Neural progenitor cell (in vitro differentiated cells): ENCODE measurements around the gene NDST1. TPM values are rescaled to one million over a fixed set of nuclear protein-coding genes. Genes with fewer than 3 reads are reported as not detected.

Source experiments
- DNase-seq: peaks from one replicate; pipeline ENCODE4 v3.0.0-alpha.2; 2016; ENCODE audit warnings: low spot score
- H2AFZ ChIP-seq: fragments of 200-600 bp; sonication (generic); replicated peaks from 2 replicates; pipeline ENCODE4 v1.6.1; 2016; ENCODE audit warnings: antibody characterized with exemption
- H3F3A ChIP-seq: fragments of 200-600 bp; sonication (generic); 2 replicates; pipeline ENCODE4 v1.6.1; 2016; ENCODE audit warnings: antibody characterized with exemption, low read depth
- H3K27ac ChIP-seq: fragments of 200-600 bp; sonication (generic); 2 replicates; pipeline ENCODE4 v1.5.1; 2016; ENCODE audit warnings: mild to moderate bottlenecking
- H3K27me3 ChIP-seq: fragments of 200-600 bp; sonication (generic); 2 replicates; pipeline ENCODE4 v1.6.1; 2016; ENCODE audit warnings: mild to moderate bottlenecking, moderate library complexity
- H3K36me3 ChIP-seq: fragments of 200-600 bp; sonication (generic); 2 replicates; pipeline ENCODE4 v1.5.1; 2016
- H3K4me1 ChIP-seq: fragments of 200-600 bp; sonication (generic); 2 replicates; pipeline ENCODE4 v1.6.1; 2016; ENCODE audit warnings: mixed run types
- H3K4me2 ChIP-seq: fragments of 200-600 bp; sonication (generic); 2 replicates; pipeline ENCODE4 v1.6.1; 2016
- H3K4me3 ChIP-seq: fragments of 200-600 bp; sonication (generic); 2 replicates; pipeline ENCODE4 v1.5.1; 2016
- H3K79me2 ChIP-seq: fragments of 200-600 bp; sonication (generic); 2 replicates; pipeline ENCODE4 v1.6.1; 2016; ENCODE audit warnings: low read depth
- H3K9ac ChIP-seq: fragments of 200-600 bp; sonication (generic); 2 replicates; pipeline ENCODE4 v1.6.1; 2016
- H3K9me3 ChIP-seq: fragments of 200-600 bp; sonication (generic); 2 replicates; pipeline ENCODE4 v1.5.1; 2016; ENCODE audit warnings: low read depth
- H4K20me1 ChIP-seq: fragments of 200-600 bp; sonication (generic); 2 replicates; pipeline ENCODE4 v1.6.1; 2016; ENCODE audit warnings: low read depth
- H3K27ac Mint-ChIP-seq: 3 replicates; pipeline ENCODE4 v1.8.0; 2021; ENCODE audit warnings: mixed read lengths
- H3K27me3 Mint-ChIP-seq: 2 replicates; pipeline ENCODE4 v1.8.0; 2022; ENCODE audit warnings: low read depth, mild to moderate bottlenecking, inconsistent platforms, moderate library complexity, mixed read lengths; ENCODE audit not compliant: insufficient read depth
- H3K36me3 Mint-ChIP-seq: 3 replicates; pipeline ENCODE4 v1.8.0; 2021; ENCODE audit warnings: mixed read lengths
- H3K4me1 Mint-ChIP-seq: 3 replicates; pipeline ENCODE4 v1.8.0; 2021; ENCODE audit warnings: mixed read lengths
- H3K4me3 Mint-ChIP-seq: 3 replicates; pipeline ENCODE4 v1.8.0; 2021; ENCODE audit warnings: mild to moderate bottlenecking, moderate library complexity, mixed read lengths
- H3K9me3 Mint-ChIP-seq: 3 replicates; pipeline ENCODE4 v1.8.0; 2020; ENCODE audit warnings: mixed read lengths
- CTCF ChIP-seq: fragments of 200-600 bp; sonication (generic); IDR thresholded peaks from 2 replicates; pipeline ENCODE4 v1.5.1; 2017; ENCODE audit warnings: antibody characterized with exemption, mild to moderate bottlenecking
- EZH2 ChIP-seq: fragments of 200-600 bp; sonication (generic); IDR thresholded peaks from 2 replicates; pipeline ENCODE4 v1.6.1; 2017; ENCODE audit warnings: antibody characterized with exemption, mild to moderate bottlenecking, moderate library complexity
- EZH2phosphoT487 ChIP-seq: fragments of 200-600 bp; sonication (generic); IDR thresholded peaks from 2 replicates; pipeline ENCODE4 v1.6.1; 2017; ENCODE audit warnings: antibody characterized with exemption
- total RNA-seq: library from RNA; depleted of rRNA; stranded (reverse); fragments of >200 nt; gene quantifications from 2 replicates; pipeline ENCODE4 v1.2.3, GENCODE V29; 2015; ENCODE audit warnings: low replicate concordance

The NDST1 gene
- total RNA-seq, 1 donor from 2014 or later, result 22.9 TPM

- Histone ChIP-seq H2AFZ (peak overlapping the region; percentile 79), H3K36me3 (no peaks in the 10 kb centered on the region), H3K4me3 (no peak overlapping the region), H3K9me3 (no peaks in the 10 kb centered on the region), H3K79me2 (no peaks in the 10 kb centered on the region), H3K27me3 (no peaks in the 10 kb centered on the region), H3F3A (peaks cover 30% of the 10 kb centered on the region), H3K4me1 (peaks cover 18% of the 10 kb centered on the region), H3K4me2 (peak overlapping the region; percentile 51), H4K20me1 (no peaks in the 10 kb centered on the region), H3K27ac (no peak overlapping the region), H3K9ac (no peak overlapping the region)
- no peak overlapping the region for H3K4me3 Mint-ChIP-seq
- no peaks in the 10 kb centered on the region for H3K9me3 Mint-ChIP-seq
- H3K27ac Mint-ChIP-seq, result no peak overlapping the region
- DNase-seq, result no peak
- H3K27me3 Mint-ChIP-seq, result peaks cover 14% of the 10 kb centered on the region
- H3K36me3 Mint-ChIP-seq, result no peaks in the 10 kb centered on the region
- no peak for TF ChIP-seq EZH2phosphoT487
- TF ChIP-seq EZH2, result no peak
- TF ChIP-seq CTCF, result no peak
- H3K4me1 Mint-ChIP-seq, result peaks cover 15% of the 10 kb centered on the region
Observed at GRCh38 chr5:150461231-150461630, 46.7 kb upstream of the NDST1 start.

- peaks cover 18% of the 10 kb centered on the region for H3K4me1 ChIP-seq
- Mint-ChIP-seq H3K36me3 (no peaks in the 10 kb centered on the region), H3K9me3 (no peaks in the 10 kb centered on the region), H3K4me3 (no peak overlapping the region), H3K27me3 (peaks cover 9% of the 10 kb centered on the region), H3K4me1 (peaks cover 14% of the 10 kb centered on the region), H3K27ac (no peak overlapping the region)
- H2AFZ ChIP-seq, result no peak overlapping the region
- no peak for TF ChIP-seq EZH2phosphoT487
- TF ChIP-seq EZH2, result no peak
- no peak for TF ChIP-seq CTCF
- H3K36me3 ChIP-seq, result no peaks in the 10 kb centered on the region
- H3K4me3 ChIP-seq, result no peak overlapping the region
- H3K27me3 ChIP-seq, result no peaks in the 10 kb centered on the region
- no peak overlapping the region for H3K27ac ChIP-seq
- H3K79me2 ChIP-seq, result no peaks in the 10 kb centered on the region
- no peaks in the 10 kb centered on the region for H3K9me3 ChIP-seq
- H3K4me2 ChIP-seq, result no peak overlapping the region
- no peak overlapping the region for H3K9ac ChIP-seq
- peaks cover 30% of the 10 kb centered on the region for H3F3A ChIP-seq
- no peaks in the 10 kb centered on the region for H4K20me1 ChIP-seq
- DNase-seq, result no peak
Observed at GRCh38 chr5:150464554-150465012, 43.3 kb upstream of the NDST1 start.

- no peak overlapping the region for H3K27ac Mint-ChIP-seq
- DNase-seq, result no peak
- no peak overlapping the region for H3K27ac ChIP-seq
- no peaks in the 10 kb centered on the region for H3K79me2 ChIP-seq
- H3K36me3 Mint-ChIP-seq, result no peaks in the 10 kb centered on the region
- peaks cover 7% of the 10 kb centered on the region for H3K27me3 Mint-ChIP-seq
- TF ChIP-seq CTCF, result no peak
- no peak for TF ChIP-seq EZH2
- no peak for TF ChIP-seq EZH2phosphoT487
- no peaks in the 10 kb centered on the region for H3K9me3 ChIP-seq
- peaks cover 11% of the 10 kb centered on the region for H3K4me1 Mint-ChIP-seq
- no peaks in the 10 kb centered on the region for H3K27me3 ChIP-seq
- H2AFZ ChIP-seq, result no peak overlapping the region
- H4K20me1 ChIP-seq, result no peaks in the 10 kb centered on the region
- no peak overlapping the region for H3K9ac ChIP-seq
- no peaks in the 10 kb centered on the region for H3K9me3 Mint-ChIP-seq
- H3K4me3 Mint-ChIP-seq, result no peak overlapping the region
- no peak overlapping the region for H3K4me3 ChIP-seq
- H3K4me1 ChIP-seq, result peaks cover 16% of the 10 kb centered on the region
- H3F3A ChIP-seq, result peaks cover 23% of the 10 kb centered on the region
- H3K36me3 ChIP-seq, result no peaks in the 10 kb centered on the region
- no peak overlapping the region for H3K4me2 ChIP-seq
Observed at GRCh38 chr5:150465927-150466326, 42.0 kb upstream of the NDST1 start.
